GM23248 (cell line): ENCODE data around the gene CHST12.

Source experiments
- EZH2 ChIP-seq: fragments of 200-600 bp; sonication (generic); IDR thresholded peaks from 2 replicates; pipeline ENCODE4 v1.6.1; 2018; ENCODE audit warnings: antibody characterized with exemption, mild to moderate bottlenecking; ENCODE audit not compliant: insufficient read depth, poor library complexity, severe bottlenecking
- EZH2phosphoT487 ChIP-seq: fragments of 200-600 bp; sonication (generic); IDR thresholded peaks from 2 replicates; pipeline ENCODE4 v1.6.1; 2018; ENCODE audit warnings: antibody characterized with exemption, moderate library complexity, mild to moderate bottlenecking, low read depth; ENCODE audit not compliant: insufficient read depth

GRCh38 chr7:2411815-2412586 is 8.6 kb downstream of the CHST12 start:
- TF ChIP-seq EZH2 (no peak), EZH2phosphoT487 (no peak)
